Nephron (organoid): ENCODE results near the gene CORO2A.

ENCODE experiments used
- H3K27ac Mint-ChIP-seq, 3 experiments: 2 replicates each; pipeline ENCODE4 v1.8.0; 2020; ENCODE audit warnings: mixed read lengths in 3 of 3, mild to moderate bottlenecking in 2 of 3, moderate library complexity in 1 of 3
- H3K27me3 Mint-ChIP-seq: 2 replicates; pipeline ENCODE4 v1.8.0; 2021; ENCODE audit warnings: low read depth, mild to moderate bottlenecking, moderate library complexity, mixed read lengths
- H3K36me3 Mint-ChIP-seq: 2 replicates; pipeline ENCODE4 v1.8.0; 2020; ENCODE audit warnings: low read depth, mixed read lengths
- H3K4me1 Mint-ChIP-seq: 2 replicates; pipeline ENCODE4 v1.8.0; 2020; ENCODE audit warnings: mixed read lengths
- H3K4me3 Mint-ChIP-seq, 3 experiments: 2 replicates each; pipeline ENCODE4 v1.8.0; 2020; ENCODE audit warnings: mild to moderate bottlenecking in 3 of 3, mixed read lengths in 3 of 3, moderate library complexity in 2 of 3
- H3K9me3 Mint-ChIP-seq: 2 replicates; pipeline ENCODE4 v1.8.0; 2020; ENCODE audit warnings: mixed read lengths
- TF ChIP-seq, protein P1 (sequence below), 3 experiments: fragments of 200-600 bp; sonication (generic); IDR thresholded peaks; one replicate each; pipeline ENCODE4 v1.5.0; 2021; ENCODE audit warnings: antibody characterized with exemption in 3 of 3; ENCODE audit not compliant: unreplicated experiment in 3 of 3

CORO2A gene

GRCh38 chr9:98097836-98098235, 94.6 kb downstream of the CORO2A start:
- Mint-ChIP-seq H3K27me3 (peaks cover 4% of the 10 kb centered on the region), H3K27ac (no peak overlapping the region)

GRCh38 chr9:98096091-98096490, 96.3 kb downstream of the CORO2A start:
- TF ChIP-seq, protein P1, sequence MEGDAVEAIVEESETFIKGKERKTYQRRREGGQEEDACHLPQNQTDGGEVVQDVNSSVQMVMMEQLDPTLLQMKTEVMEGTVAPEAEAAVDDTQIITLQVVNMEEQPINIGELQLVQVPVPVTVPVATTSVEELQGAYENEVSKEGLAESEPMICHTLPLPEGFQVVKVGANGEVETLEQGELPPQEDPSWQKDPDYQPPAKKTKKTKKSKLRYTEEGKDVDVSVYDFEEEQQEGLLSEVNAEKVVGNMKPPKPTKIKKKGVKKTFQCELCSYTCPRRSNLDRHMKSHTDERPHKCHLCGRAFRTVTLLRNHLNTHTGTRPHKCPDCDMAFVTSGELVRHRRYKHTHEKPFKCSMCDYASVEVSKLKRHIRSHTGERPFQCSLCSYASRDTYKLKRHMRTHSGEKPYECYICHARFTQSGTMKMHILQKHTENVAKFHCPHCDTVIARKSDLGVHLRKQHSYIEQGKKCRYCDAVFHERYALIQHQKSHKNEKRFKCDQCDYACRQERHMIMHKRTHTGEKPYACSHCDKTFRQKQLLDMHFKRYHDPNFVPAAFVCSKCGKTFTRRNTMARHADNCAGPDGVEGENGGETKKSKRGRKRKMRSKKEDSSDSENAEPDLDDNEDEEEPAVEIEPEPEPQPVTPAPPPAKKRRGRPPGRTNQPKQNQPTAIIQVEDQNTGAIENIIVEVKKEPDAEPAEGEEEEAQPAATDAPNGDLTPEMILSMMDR (IDR thresholded peaks at IDR 0.05; ENCODE audit: unreplicated experiment in 3 of 3), result no peak
- Mint-ChIP-seq H3K27ac (no peak overlapping the region), H3K36me3 (no peaks in the 10 kb centered on the region), H3K4me1 (peaks cover 4% of the 10 kb centered on the region), H3K27me3 (peaks cover 7% of the 10 kb centered on the region), H3K9me3 (no peaks in the 10 kb centered on the region), H3K4me3 (no peak overlapping the region)

More at GRCh38 chr9:98097836-98098235, 94.6 kb downstream of the CORO2A start:
- no peaks in the 10 kb centered on the region for H3K9me3 Mint-ChIP-seq
- TF ChIP-seq, protein P1 (IDR thresholded peaks at IDR 0.05; ENCODE audit: unreplicated experiment in 3 of 3), result no peak
- H3K36me3 Mint-ChIP-seq, result no peaks in the 10 kb centered on the region
- H3K4me3 Mint-ChIP-seq, result no peak overlapping the region
- H3K4me1 Mint-ChIP-seq, result no peaks in the 10 kb centered on the region

- no peaks in the 10 kb centered on the region for H3K9me3 Mint-ChIP-seq
- H3K4me1 Mint-ChIP-seq, result peaks cover 4% of the 10 kb centered on the region
- H3K27me3 Mint-ChIP-seq, result peaks cover 7% of the 10 kb centered on the region
- H3K4me3 Mint-ChIP-seq, result no peak overlapping the region
- no peak overlapping the region for H3K27ac Mint-ChIP-seq
- no peaks in the 10 kb centered on the region for H3K36me3 Mint-ChIP-seq
- TF ChIP-seq, protein P1 (IDR thresholded peaks at IDR 0.05; ENCODE audit: unreplicated experiment in 3 of 3), result no peak
Measured at GRCh38 chr9:98095401-98095800, 97.0 kb downstream of the CORO2A start.

DNA sequence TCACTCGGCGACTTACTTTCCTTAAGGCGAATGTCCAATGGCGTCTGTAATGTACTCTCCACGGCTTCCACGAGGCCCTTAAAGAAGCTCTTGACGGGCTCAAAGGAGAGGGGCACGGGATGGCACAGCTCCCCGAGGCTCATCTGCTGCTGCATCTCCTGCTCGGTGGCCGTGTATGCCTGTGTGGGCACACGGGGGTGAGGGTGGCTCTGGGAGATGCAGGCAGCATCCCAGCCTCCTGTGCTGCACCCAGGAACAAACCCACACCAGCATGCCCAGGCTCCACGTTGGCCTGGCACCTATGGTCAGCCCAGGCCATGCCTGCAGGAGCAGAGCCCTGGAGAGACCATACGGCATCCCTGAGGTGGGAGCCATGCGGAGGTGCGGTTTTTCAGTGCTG, 97.6 kb downstream of the CORO2A start:
- peaks cover 7% of the 10 kb centered on the region for H3K27me3 Mint-ChIP-seq
- no peaks in the 10 kb centered on the region for H3K9me3 Mint-ChIP-seq
- peaks cover 4% of the 10 kb centered on the region for H3K4me1 Mint-ChIP-seq
- no peak overlapping the region for H3K27ac Mint-ChIP-seq
- H3K4me3 Mint-ChIP-seq, result no peak overlapping the region
- TF ChIP-seq, protein P1 (IDR thresholded peaks at IDR 0.05; ENCODE audit: unreplicated experiment in 3 of 3), result no peak
- H3K36me3 Mint-ChIP-seq, result no peaks in the 10 kb centered on the region

DNA sequence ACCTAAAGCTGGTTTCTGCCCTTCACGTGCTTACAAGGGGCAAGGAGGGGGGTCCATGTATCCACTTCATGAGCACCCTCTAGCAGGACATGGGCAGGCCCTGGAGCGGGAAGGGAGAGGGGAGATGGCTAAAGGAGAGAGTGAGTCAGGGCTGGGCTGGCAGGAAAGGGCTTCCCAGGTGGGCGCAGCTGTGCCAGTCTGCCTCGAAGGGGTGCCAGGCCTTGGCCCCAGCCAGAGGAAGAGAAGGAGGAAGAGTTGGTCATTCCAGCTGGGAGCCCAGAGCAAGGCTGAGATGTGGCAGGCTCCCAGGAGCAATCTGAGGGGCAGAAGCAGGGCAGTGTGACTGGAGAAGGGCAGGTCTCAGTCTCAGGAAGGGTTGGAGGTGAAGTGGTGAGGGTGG, 98.1 kb downstream of the CORO2A start:
- Mint-ChIP-seq H3K9me3 (no peaks in the 10 kb centered on the region), H3K4me3 (no peak overlapping the region), H3K27me3 (peaks cover 10% of the 10 kb centered on the region), H3K27ac (no peak overlapping the region), H3K36me3 (no peaks in the 10 kb centered on the region), H3K4me1 (peaks cover 4% of the 10 kb centered on the region)
- TF ChIP-seq, protein P1 (IDR thresholded peaks at IDR 0.05; ENCODE audit: unreplicated experiment in 3 of 3), result no peak

DNA sequence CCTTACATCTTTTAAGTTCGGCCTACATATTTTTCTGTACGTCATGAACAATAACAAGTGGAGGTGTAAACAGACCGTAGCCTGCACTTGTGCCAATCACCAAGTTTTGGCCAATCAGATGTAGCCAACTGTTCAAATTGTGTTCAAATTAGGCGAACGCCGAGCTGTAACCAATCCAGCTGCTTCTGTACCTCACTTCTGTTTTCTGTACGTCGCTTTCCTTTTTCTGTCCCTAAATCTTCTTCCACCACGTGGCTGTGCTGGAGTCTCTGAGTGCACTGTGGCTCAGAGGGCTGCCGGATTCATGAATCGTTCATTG, 99.9 kb downstream of the CORO2A start:
- Mint-ChIP-seq H3K27ac (no peak overlapping the region), H3K9me3 (no peaks in the 10 kb centered on the region), H3K4me3 (no peak overlapping the region), H3K27me3 (peaks cover 10% of the 10 kb centered on the region), H3K36me3 (no peaks in the 10 kb centered on the region), H3K4me1 (peaks cover 4% of the 10 kb centered on the region)
- TF ChIP-seq, protein P1 (IDR thresholded peaks at IDR 0.05; ENCODE audit: unreplicated experiment in 3 of 3), result no peak
